HFF-Myc (cell line): ENCODE results near the gene MYH13.

ENCODE experiments used
- DNase-seq: peaks from one replicate; pipeline ENCODE4 v3.0.0-alpha.2; 2011; ENCODE audit warnings: low read depth; ENCODE audit errors: extremely low read depth
- H3K4me3 ChIP-seq: replicated peaks from 2 replicates; pipeline ENCODE4 v1.5.1; 2011; ENCODE audit warnings: low read depth, mild to moderate bottlenecking, control low read depth, low read length
- TF ChIP-seq, protein P1 (sequence below): IDR thresholded peaks from 2 replicates; pipeline ENCODE4 v1.5.1; 2012; ENCODE audit warnings: mild to moderate bottlenecking, low read depth, low read length, control low read depth; ENCODE audit errors: missing control alignments

The MYH13 gene

GRCh38 chr17:10372906-10373305 lies at the start of gene MYH13:
TSS of gene MYH13 (minus strand) at chr17:10373006. CDS start at chr17:10364530, 8,476 bp downstream.
- DNase-seq: no peak
- TF ChIP-seq, protein P1, sequence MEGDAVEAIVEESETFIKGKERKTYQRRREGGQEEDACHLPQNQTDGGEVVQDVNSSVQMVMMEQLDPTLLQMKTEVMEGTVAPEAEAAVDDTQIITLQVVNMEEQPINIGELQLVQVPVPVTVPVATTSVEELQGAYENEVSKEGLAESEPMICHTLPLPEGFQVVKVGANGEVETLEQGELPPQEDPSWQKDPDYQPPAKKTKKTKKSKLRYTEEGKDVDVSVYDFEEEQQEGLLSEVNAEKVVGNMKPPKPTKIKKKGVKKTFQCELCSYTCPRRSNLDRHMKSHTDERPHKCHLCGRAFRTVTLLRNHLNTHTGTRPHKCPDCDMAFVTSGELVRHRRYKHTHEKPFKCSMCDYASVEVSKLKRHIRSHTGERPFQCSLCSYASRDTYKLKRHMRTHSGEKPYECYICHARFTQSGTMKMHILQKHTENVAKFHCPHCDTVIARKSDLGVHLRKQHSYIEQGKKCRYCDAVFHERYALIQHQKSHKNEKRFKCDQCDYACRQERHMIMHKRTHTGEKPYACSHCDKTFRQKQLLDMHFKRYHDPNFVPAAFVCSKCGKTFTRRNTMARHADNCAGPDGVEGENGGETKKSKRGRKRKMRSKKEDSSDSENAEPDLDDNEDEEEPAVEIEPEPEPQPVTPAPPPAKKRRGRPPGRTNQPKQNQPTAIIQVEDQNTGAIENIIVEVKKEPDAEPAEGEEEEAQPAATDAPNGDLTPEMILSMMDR: no peak

DNA sequence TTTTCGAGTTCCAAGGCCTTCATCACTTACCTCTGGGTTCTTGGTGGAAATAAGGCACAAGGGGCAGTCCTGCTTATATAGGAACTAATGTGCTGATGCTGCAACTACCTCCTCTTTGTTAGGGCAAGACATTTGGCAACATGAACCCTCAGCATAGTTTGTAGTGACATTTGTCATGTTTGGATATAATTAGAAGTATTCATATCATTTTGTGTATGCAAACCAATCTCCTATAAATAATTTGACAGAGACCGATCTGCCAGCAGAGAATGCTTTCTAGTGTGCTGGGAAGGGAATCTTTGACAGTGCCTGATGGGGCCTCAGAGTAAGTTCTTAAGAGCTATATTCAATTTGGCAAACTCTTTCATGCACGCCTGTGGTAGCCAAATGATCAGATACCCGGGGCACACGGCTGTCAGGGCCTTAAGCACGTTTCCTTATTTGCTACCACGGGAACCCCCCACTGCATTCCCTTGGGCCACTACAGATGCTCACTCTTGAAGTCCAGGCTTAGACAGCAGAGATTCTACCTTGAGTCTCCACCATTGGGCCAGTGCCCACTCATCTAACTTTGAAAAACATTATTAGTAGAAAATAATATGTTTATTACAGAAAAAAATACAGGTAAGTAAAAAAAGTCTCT lies 49.2 kb upstream of the MYH13 start, which contains the start of gene MYH8:
Gene MYH8 (minus strand): TSS at position 51 of the 643 bp plus-strand sequence. CDS start 1,723 bp downstream, outside the sequence.
- TF ChIP-seq, protein P1: no peak
- no peak for DNase-seq
- no peak within 1 kb of the TSS for H3K4me3 ChIP-seq

More at GRCh38 chr17:10372906-10373305, at the start of gene MYH13:
- H3K4me3 ChIP-seq: no peak within 1 kb of the TSS

DNA sequence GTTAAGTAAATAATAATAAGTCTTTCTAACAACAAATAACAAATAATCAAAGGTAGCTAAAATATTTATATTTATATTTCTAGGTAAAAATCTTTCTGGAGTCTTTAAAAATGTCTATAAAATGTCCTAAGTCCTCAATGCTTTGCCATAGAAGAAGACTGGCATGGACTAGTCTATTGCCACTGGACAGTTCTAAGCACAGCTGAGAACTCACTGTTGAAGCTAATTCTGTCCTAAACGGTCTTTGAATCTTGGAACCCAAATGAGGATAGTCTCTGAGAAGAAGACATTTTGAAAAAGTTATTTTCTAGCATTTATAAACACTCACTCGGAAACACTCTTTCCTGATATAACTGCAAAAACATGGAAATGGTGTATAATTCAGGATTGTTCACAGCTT lies 48.4 kb upstream of the MYH13 start:
- TF ChIP-seq, protein P1: no peak

DNA sequence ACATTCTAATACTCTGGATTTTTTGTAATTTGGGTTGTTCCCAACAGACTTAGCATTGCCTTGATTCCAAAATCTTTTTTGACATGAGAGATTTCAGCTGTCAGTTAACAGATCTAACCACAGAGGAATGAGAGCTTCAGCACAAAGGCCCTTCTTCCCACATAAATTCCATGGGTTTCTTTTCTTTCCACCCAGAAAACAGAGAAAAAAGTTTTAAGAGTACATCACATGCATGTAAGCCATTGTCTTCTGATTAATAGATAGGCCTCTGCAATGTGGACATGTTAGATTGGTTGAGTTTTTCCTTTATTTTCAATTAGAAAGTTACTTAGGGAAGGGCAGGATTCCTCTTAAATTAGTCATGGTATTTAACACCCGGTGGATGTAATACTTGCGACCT lies 48.0 kb upstream of the MYH13 start:
- TF ChIP-seq, protein P1: no peak
- no peak for DNase-seq
- no peak overlapping the region for H3K4me3 ChIP-seq

More for the DNA sequence above, 48.4 kb upstream of the MYH13 start:
- DNase-seq: no peak
- H3K4me3 ChIP-seq: no peak overlapping the region

GRCh38 chr17:10417431-10417830 lies 44.6 kb upstream of the MYH13 start:
- TF ChIP-seq, protein P1: no peak
- no peak overlapping the region for H3K4me3 ChIP-seq
- no peak for DNase-seq

DNA sequence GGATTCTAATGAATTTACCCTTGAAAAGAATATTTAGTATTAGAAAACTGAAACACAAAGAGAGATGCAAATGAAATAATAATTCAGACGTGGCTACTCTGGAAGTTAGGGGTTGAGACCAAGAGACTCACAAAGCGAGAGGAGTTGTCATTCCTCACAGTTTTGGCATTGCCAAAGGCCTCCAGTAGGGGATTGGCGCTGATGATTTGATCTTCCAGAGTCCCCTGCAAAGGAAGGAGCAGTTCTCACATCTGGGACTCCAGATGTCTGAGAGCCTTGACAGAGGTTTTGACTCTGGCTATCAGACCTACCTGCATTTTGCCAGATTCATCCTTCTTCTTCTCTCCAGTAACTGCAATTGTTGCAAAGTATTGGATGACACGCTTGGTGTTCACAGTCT lies 42.4 kb upstream of the MYH13 start:
- TF ChIP-seq, protein P1: no peak
- no peak for DNase-seq
- H3K4me3 ChIP-seq: no peak overlapping the region
